ENCODE results near the gene HLA-E. TPM values are rescaled to one million over a fixed set of nuclear protein-coding genes. Genes with fewer than 3 reads are reported as not detected.

HLA-E gene
- total and polyA plus RNA-seq, 10 of the 15 experiments (the other 5 are each of a cell fraction or from before 2014, with no cell fraction given) = 35.1 to 483 (median 267) TPM

- Histone ChIP-seq H3K9ac (ENCODE audit: control insufficient read depth, insufficient read depth, low read length) (no peak overlapping the region), H3K27ac (ENCODE audit: control insufficient read depth, insufficient read depth) (no peak overlapping the region), H3K4me1 (ENCODE audit: control insufficient read depth, insufficient read depth, low read length) (peaks cover 12% of the 10 kb centered on the region), H3K79me2 (ENCODE audit: control insufficient read depth, insufficient read depth, low read length) (no peaks in the 10 kb centered on the region), H3K4me3 (no peak overlapping the region), H3K4me2 (ENCODE audit: control insufficient read depth, insufficient read depth) (no peak overlapping the region), H2AFZ (ENCODE audit: control insufficient read depth, low read depth, low read length) (no peak overlapping the region), H3K36me3 (ENCODE audit: control insufficient read depth in 2 of 2, insufficient read depth in 2 of 2, low read length in 1 of 2) (no peaks in the 10 kb centered on the region), H3K9me3 (replicated peaks; ENCODE audit: control insufficient read depth, insufficient read depth, low read length) (no peaks in the 10 kb centered on the region), H3K27me3 (replicated peaks in 1 of 2; ENCODE audit: control insufficient read depth in 2 of 2, insufficient read depth in 2 of 2, low read length in 1 of 2) (peaks cover 12 to 21% of the 10 kb centered on the region in 2 experiments), H4K20me1 (ENCODE audit: control insufficient read depth, insufficient read depth) (peaks cover 3% of the 10 kb centered on the region; the same call in 1 of the 2 replicates)
- RAD21 ChIA-PET (ENCODE audit: unreplicated experiment) = no interaction called here
- SMC1A ChIA-PET (ENCODE audit: uncharacterized antibody, unreplicated experiment) = interaction anchor here (0.9 kb wide), 1 partner anchor 9 kb away, joined by 3 read pairs; no protein-coding TSS in a partner anchor
- no TSS peak for BruUV-seq (replicated peaks)
- POLR2A ChIA-PET = no interaction called here
- in situ Hi-C loops (cut with MboI) = no loop called here
- FAIRE-seq (no peak), ATAC-seq (no peak), DNase-seq (ENCODE audit: low read depth, low spot score) (no peak)
- TF ChIP-seq BRCA1 (IDR thresholded peaks at IDR 0.05; ENCODE audit: low read depth, low read length) = no peak
- peak; percentile 31; the same call in 1 of the 2 replicates for TF ChIP-seq SPI1 (IDR thresholded peaks at IDR 0.05; ENCODE audit: borderline replicate concordance, insufficient read depth, low read depth, low read length)
- intact Hi-C loops (cut with micrococcal nuclease; ENCODE audit: unreplicated experiment) = no loop called here
- CTCF ChIA-PET = interaction anchor here (0.6 kb wide), 1 partner anchor 280 kb away, joined by 3 read pairs; no protein-coding TSS in a partner anchor
- 0% methylated on average over 2 of the region's 2 CpGs for WGBS (ENCODE audit: insufficient coverage, insufficient replicate concordance, low lambda C conversion rate, missing lambda C conversion rate)
Measured at GRCh38 chr6:30446259-30446658, 43.0 kb upstream of the HLA-E start.

- Histone ChIP-seq H3K4me3 (no peak overlapping the region), H3K36me3 (ENCODE audit: control insufficient read depth in 2 of 2, insufficient read depth in 2 of 2, low read length in 1 of 2) (no peaks in the 10 kb centered on the region), H3K27me3 (replicated peaks in 1 of 2; ENCODE audit: control insufficient read depth in 2 of 2, insufficient read depth in 2 of 2, low read length in 1 of 2) (peaks cover 19 to 27% of the 10 kb centered on the region in 2 experiments), H3K27ac (ENCODE audit: control insufficient read depth, insufficient read depth) (no peak overlapping the region), H3K4me1 (ENCODE audit: control insufficient read depth, insufficient read depth, low read length) (peaks cover 18% of the 10 kb centered on the region), H4K20me1 (ENCODE audit: control insufficient read depth, insufficient read depth) (peaks cover 3% of the 10 kb centered on the region; the same call in 1 of the 2 replicates), H3K79me2 (ENCODE audit: control insufficient read depth, insufficient read depth, low read length) (no peaks in the 10 kb centered on the region), H3K9me3 (replicated peaks; ENCODE audit: control insufficient read depth, insufficient read depth, low read length) (no peaks in the 10 kb centered on the region), H3K4me2 (ENCODE audit: control insufficient read depth, insufficient read depth) (no peak overlapping the region), H3K9ac (ENCODE audit: control insufficient read depth, insufficient read depth, low read length) (no peak overlapping the region), H2AFZ (ENCODE audit: control insufficient read depth, low read depth, low read length) (no peak overlapping the region)
- no TSS peak for BruUV-seq (replicated peaks)
- ChIA-PET POLR2A (no interaction called here), SMC1A (ENCODE audit: uncharacterized antibody, unreplicated experiment) (no interaction called here), CTCF (no interaction called here), RAD21 (ENCODE audit: unreplicated experiment) (no interaction called here)
- in situ Hi-C loops (cut with MboI) = no loop called here
- intact Hi-C loops (cut with micrococcal nuclease; ENCODE audit: unreplicated experiment) = no loop called here
- FAIRE-seq (no peak), DNase-seq (ENCODE audit: low read depth, low spot score) (no peak), ATAC-seq (no peak)
- TF ChIP-seq SMC3 (IDR thresholded peaks at IDR 0.05; ENCODE audit: borderline replicate concordance, low read length) (no peak), NR2F1 (conservative IDR thresholded peaks at IDR 0.05) (no peak), SREBF1 (IDR thresholded peaks at IDR 0.05; ENCODE audit: low read length) (no peak), BCLAF1 (IDR thresholded peaks at IDR 0.05) (no peak), CBX3 (IDR thresholded peaks at IDR 0.05; ENCODE audit: borderline replicate concordance, low read depth) (no peak), BCL11A (IDR thresholded peaks at IDR 0.05; ENCODE audit: low read depth, low read length) (no peak), RAD21 (IDR thresholded peaks at IDR 0.05; ENCODE audit: insufficient read depth, low read depth, low read length) (no peak), SRF (IDR thresholded peaks at IDR 0.05; ENCODE audit: low read depth in 2 of 2, low read length in 2 of 2) (no peak), ZBTB40 (IDR thresholded peaks at IDR 0.05; ENCODE audit: borderline replicate concordance) (no peak)
- 0% methylated on average over 2 of the region's 2 CpGs for WGBS (ENCODE audit: insufficient coverage, insufficient replicate concordance, low lambda C conversion rate, missing lambda C conversion rate)
Measured at GRCh38 chr6:30447237-30447636, 42.1 kb upstream of the HLA-E start.

All from GM12878 (cell line).